ENCODE data around the gene MAP3K6.

MAP3K6 gene

GRCh38 chr1:27314169-27314568, 52.6 kb downstream of the MAP3K6 start:
- H3K36me3 ChIP-seq (ENCODE audit: control insufficient read depth in 5 of 5, insufficient read depth in 5 of 5, low read length in 5 of 5): peaks cover 0 to 5% (median 0%) of the 10 kb centered on the region in 5 donors
- no peak overlapping the region for H3K4me3 ChIP-seq (ENCODE audit: low read depth in 1 of 5, low read length in 5 of 5)
- no peaks in the 10 kb centered on the region for H3K9me3 ChIP-seq (ENCODE audit: control insufficient read depth in 5 of 5, low read length in 5 of 5)
- no peak overlapping the region for H3K9ac ChIP-seq (ENCODE audit: low read length in 5 of 5)
- H3K27ac ChIP-seq (ENCODE audit: low read depth, low read length): no peak overlapping the region
- peaks cover 0 to 9% (median 8%) of the 10 kb centered on the region in 5 donors for H3K27me3 ChIP-seq (ENCODE audit: control insufficient read depth in 5 of 5, insufficient read depth in 4 of 5, low read length in 5 of 5)
- H3K4me1 ChIP-seq (ENCODE audit: control insufficient read depth in 5 of 5, insufficient read depth in 5 of 5, low read length in 5 of 5): no peaks in the 10 kb centered on the region

GRCh38 chr1:27307874-27308598, 58.7 kb downstream of the MAP3K6 start:
- Histone ChIP-seq H3K9ac (ENCODE audit: low read length in 5 of 5) (no peak overlapping the region), H3K4me3 (ENCODE audit: low read depth in 1 of 5, low read length in 5 of 5) (no peak overlapping the region), H3K36me3 (ENCODE audit: control insufficient read depth in 5 of 5, insufficient read depth in 5 of 5, low read length in 5 of 5) (peaks cover 0 to 48% (median 35%) of the 10 kb centered on the region in 5 donors), H3K27ac (ENCODE audit: low read depth, low read length) (no peak overlapping the region), H3K9me3 (ENCODE audit: control insufficient read depth in 5 of 5, low read length in 5 of 5) (no peaks in the 10 kb centered on the region), H3K4me1 (ENCODE audit: control insufficient read depth in 5 of 5, insufficient read depth in 5 of 5, low read length in 5 of 5) (peaks cover 5 to 25% (median 13%) of the 10 kb centered on the region in 5 donors), H3K27me3 (ENCODE audit: control insufficient read depth in 5 of 5, insufficient read depth in 4 of 5, low read length in 5 of 5) (no peaks in the 10 kb centered on the region)

GRCh38 chr1:27306892-27307761, 59.6 kb downstream of the MAP3K6 start:
- Histone ChIP-seq H3K9me3 (ENCODE audit: control insufficient read depth in 5 of 5, low read length in 5 of 5) (no peaks in the 10 kb centered on the region), H3K4me3 (ENCODE audit: low read depth in 1 of 5, low read length in 5 of 5) (no peak overlapping the region), H3K9ac (ENCODE audit: low read length in 5 of 5) (no peak overlapping the region), H3K4me1 (ENCODE audit: control insufficient read depth in 5 of 5, insufficient read depth in 5 of 5, low read length in 5 of 5) (peaks cover 5 to 25% (median 13%) of the 10 kb centered on the region in 5 donors), H3K36me3 (ENCODE audit: control insufficient read depth in 5 of 5, insufficient read depth in 5 of 5, low read length in 5 of 5) (peaks cover 0 to 55% (median 35%) of the 10 kb centered on the region in 5 donors), H3K27me3 (ENCODE audit: control insufficient read depth in 5 of 5, insufficient read depth in 4 of 5, low read length in 5 of 5) (no peaks in the 10 kb centered on the region), H3K27ac (ENCODE audit: low read depth, low read length) (no peak overlapping the region)

- H3K27ac ChIP-seq (ENCODE audit: low read depth, low read length): peak overlapping the region; percentile 46
- H3K9me3 ChIP-seq (ENCODE audit: control insufficient read depth in 5 of 5, low read length in 5 of 5): no peaks in the 10 kb centered on the region
- H3K4me3 ChIP-seq (ENCODE audit: low read depth in 1 of 5, low read length in 5 of 5): no peak overlapping the region
- no peaks in the 10 kb centered on the region for H3K27me3 ChIP-seq (ENCODE audit: control insufficient read depth in 5 of 5, insufficient read depth in 4 of 5, low read length in 5 of 5)
- peaks cover 0 to 60% (median 43%) of the 10 kb centered on the region in 5 donors for H3K36me3 ChIP-seq (ENCODE audit: control insufficient read depth in 5 of 5, insufficient read depth in 5 of 5, low read length in 5 of 5)
- H3K4me1 ChIP-seq (ENCODE audit: control insufficient read depth in 5 of 5, insufficient read depth in 5 of 5, low read length in 5 of 5): peaks cover 5 to 27% (median 18%) of the 10 kb centered on the region in 5 donors
- peak overlapping the region in 2 of 5 donors; percentile 38 to 60 for H3K9ac ChIP-seq (ENCODE audit: low read length in 5 of 5)
These were observed 60.7 kb downstream of the MAP3K6 start for GRCh38 chr1:27306071-27306470.
